Activated CD4-positive, alpha-beta memory T cell treated with anti-CD3 and anti-CD28 coated beads, Interleukin-2, amount 10 ng/mL, durations not matched to agents 7 days and 5 days (primary cell): Measurements from ENCODE around the gene CTNNA2. TPM values are rescaled to one million over a fixed set of nuclear protein-coding genes. Genes with fewer than 3 reads are reported as not detected.

Source experiments
- CTCF ChIA-PET: fragments of 350-600 bp; sonication (Branson Sonifier 250); formaldehyde crosslinking; loops from one replicate; lab custom pipeline; 2021; ENCODE audit warnings: antibody characterized with exemption, inconsistent platforms; lab: Charles Lee
- POLR2A ChIA-PET: fragments of 350-600 bp; sonication (Branson Sonifier 250); formaldehyde crosslinking; loops from one replicate; lab custom pipeline; 2021; ENCODE audit warnings: antibody characterized with exemption; lab: Charles Lee
- DNase-seq: peaks from one replicate; pipeline ENCODE4 v3.0.0-alpha.2; 2020
- H3K27ac Mint-ChIP-seq: one replicate; pipeline ENCODE4 v1.8.0; 2021; ENCODE audit warnings: mild to moderate bottlenecking, mixed read lengths
- H3K27me3 Mint-ChIP-seq: one replicate; pipeline ENCODE4 v1.8.0; 2021; ENCODE audit warnings: mixed read lengths
- H3K36me3 Mint-ChIP-seq: one replicate; pipeline ENCODE4 v1.8.0; 2021; ENCODE audit warnings: low read depth, mixed read lengths
- H3K4me1 Mint-ChIP-seq: one replicate; pipeline ENCODE4 v1.8.0; 2021; ENCODE audit warnings: mixed read lengths
- H3K4me3 Mint-ChIP-seq: one replicate; pipeline ENCODE4 v1.8.0; 2021; ENCODE audit warnings: mild to moderate bottlenecking, mixed read lengths
- H3K9me3 Mint-ChIP-seq: one replicate; pipeline ENCODE4 v1.8.0; 2021; ENCODE audit warnings: mixed read lengths
- total RNA-seq, 2 experiments: library from RNA; stranded (reverse); gene quantifications; one replicate each; pipeline ENCODE4 v1.2.3, GENCODE V29; 2021

CTNNA2 gene
- total RNA-seq, 2 experiments from 2014 or later = not detected

DNA sequence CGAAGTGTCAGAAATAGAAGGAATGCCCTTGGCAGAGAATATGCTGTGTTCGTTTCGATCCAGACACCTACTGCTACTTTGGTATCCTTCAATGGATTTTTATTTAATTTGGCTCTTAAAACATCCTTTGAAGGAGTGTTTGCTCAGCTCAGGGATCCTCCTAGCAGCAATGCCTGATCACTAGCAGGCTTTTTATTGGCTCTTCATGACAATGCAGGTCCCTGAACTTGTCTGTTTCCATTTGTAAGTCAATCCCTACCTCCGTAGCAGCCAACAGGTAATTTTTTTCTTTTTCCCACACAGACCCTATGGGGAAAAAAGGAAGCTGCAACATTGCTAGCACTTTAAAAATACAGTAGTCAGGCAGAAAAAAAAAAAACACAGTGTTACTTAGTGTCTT is 1157.9 kb downstream of the CTNNA2 start:
- H3K4me3 Mint-ChIP-seq = no peak overlapping the region
- no peaks in the 10 kb centered on the region for H3K4me1 Mint-ChIP-seq
- H3K27me3 Mint-ChIP-seq = no peaks in the 10 kb centered on the region
- no peaks in the 10 kb centered on the region for H3K36me3 Mint-ChIP-seq
- POLR2A ChIA-PET = no interaction called here
- peaks cover 8% of the 10 kb centered on the region for H3K9me3 Mint-ChIP-seq
- CTCF ChIA-PET = no interaction called here
- H3K27ac Mint-ChIP-seq = no peak overlapping the region
- DNase-seq = no peak

DNA sequence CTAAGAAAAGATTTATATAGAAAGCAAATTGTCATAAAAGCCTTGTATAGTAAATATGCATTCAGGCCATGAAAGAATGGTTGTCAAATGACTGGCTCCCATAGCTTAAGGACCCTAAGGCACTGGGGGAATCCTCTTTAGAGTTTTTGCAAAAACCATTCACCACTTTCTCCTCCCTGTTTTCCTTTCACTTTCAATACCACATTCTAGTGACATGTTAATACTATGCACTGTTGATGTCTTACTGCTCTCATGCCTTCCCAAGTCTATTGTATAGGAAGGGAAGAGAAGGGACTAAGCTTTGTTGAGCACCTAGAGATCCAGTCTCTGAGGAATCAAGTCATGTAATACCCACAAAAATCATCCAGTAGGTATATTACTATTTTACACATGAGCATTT is 1174.7 kb downstream of the CTNNA2 start:
- no peak overlapping the region for H3K4me3 Mint-ChIP-seq
- no peaks in the 10 kb centered on the region for H3K36me3 Mint-ChIP-seq
- peaks cover 6% of the 10 kb centered on the region for H3K9me3 Mint-ChIP-seq
- DNase-seq = no peak
- no peaks in the 10 kb centered on the region for H3K27me3 Mint-ChIP-seq
- H3K4me1 Mint-ChIP-seq = no peaks in the 10 kb centered on the region
- no peak overlapping the region for H3K27ac Mint-ChIP-seq
- ChIA-PET CTCF (no interaction called here), POLR2A (no interaction called here)

DNA sequence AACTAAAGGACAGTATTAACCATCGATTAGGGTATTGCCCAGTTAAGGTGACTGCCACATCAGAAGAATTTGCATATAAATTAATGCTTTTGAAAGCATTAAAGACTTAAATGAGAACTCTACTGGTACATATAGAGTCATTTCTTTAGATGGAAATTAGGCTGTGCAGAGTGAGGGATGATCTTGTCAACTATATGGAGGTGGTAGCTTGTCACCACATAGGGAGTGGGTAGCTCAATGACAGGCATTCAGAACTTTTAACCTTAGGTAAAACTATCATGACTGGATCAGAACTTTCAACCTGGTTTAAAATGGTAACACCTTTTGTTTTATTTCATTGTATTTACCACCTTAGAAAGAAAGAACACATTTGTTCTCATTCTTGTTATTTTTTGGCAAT is 1176.3 kb downstream of the CTNNA2 start:
- no peak overlapping the region for H3K27ac Mint-ChIP-seq
- H3K4me1 Mint-ChIP-seq = no peaks in the 10 kb centered on the region
- DNase-seq = no peak
- ChIA-PET CTCF (no interaction called here), POLR2A (no interaction called here)
- H3K9me3 Mint-ChIP-seq = peaks cover 13% of the 10 kb centered on the region
- no peak overlapping the region for H3K4me3 Mint-ChIP-seq
- no peaks in the 10 kb centered on the region for H3K36me3 Mint-ChIP-seq
- H3K27me3 Mint-ChIP-seq = no peaks in the 10 kb centered on the region
